Body of pancreas (tissue), 4 donors: ENCODE results near the gene OSTN. TPM values are rescaled to one million over a fixed set of nuclear protein-coding genes. Genes with fewer than 3 reads are reported as not detected.

Experiments
- ATAC-seq: fragments of 150-250 bp; one replicate; pipeline ENCODE4 v1.9.1; 2016
- DNase-seq, 4 donors: peaks; one replicate each; pipeline ENCODE4 v3.0.0-alpha.2; 2019
- H3K27ac ChIP-seq, 4 donors: fragments of 200-600 bp; sonication (generic); 1 replicate in 3 of 4; 2 replicates in 1 of 4; pipeline versions ENCODE4 v1.5.1 to v1.6.1; 2016 to 2019; ENCODE audit warnings: mild to moderate bottlenecking in 1 of 4, mixed read lengths in 1 of 4, moderate library complexity in 1 of 4
- H3K27me3 ChIP-seq, 2 donors: fragments of 200-600 bp; sonication (generic); one replicate each; pipeline ENCODE4 v1.6.0; 2016; ENCODE audit warnings: mild to moderate bottlenecking in 1 of 2
- H3K36me3 ChIP-seq, 2 donors: fragments of 200-600 bp; sonication (generic); replicated peaks in 1 of 2; 2 replicates each; pipeline ENCODE4 v1.5.1; 2016; ENCODE audit warnings: low read depth in 2 of 2; ENCODE audit not compliant: insufficient read depth in 1 of 2
- H3K4me1 ChIP-seq: fragments of 200-600 bp; sonication (generic); one replicate; pipeline ENCODE4 v1.6.0; 2016
- H3K4me3 ChIP-seq, 2 donors: fragments of 200-600 bp; sonication (generic); 1 replicate in 1 of 2; 2 replicates in 1 of 2; pipeline ENCODE4 v1.5.1; 2016 to 2019
- H3K9me3 ChIP-seq, 3 donors: fragments of 200-600 bp; sonication (generic); 1 replicate in 2 of 3; 2 replicates in 1 of 3; pipeline ENCODE4 v1.5.1; 2016
- POLR2A ChIP-seq, 3 donors: fragments of 450-650 bp; IDR thresholded peaks; one replicate each; pipeline ENCODE4 v1.6.1; 2016; ENCODE audit warnings: antibody characterized with exemption in 3 of 3, mild to moderate bottlenecking in 2 of 3
- WGBS, 2 donors: methylation state at CpG; one replicate each; pipeline ENCODE4 v1.1.5; 2017; 5-methylcytosine and 5-hydroxymethylcytosine counted together
- intact Hi-C: fragments of 100-400 bp; cut with DNase I; formaldehyde crosslinking; loops from one replicate; pipeline ENCODE4 v1.15.1; 2023
- total RNA-seq, 2 donors: library from RNA; depleted of rRNA; stranded (reverse); fragments of >200 nt; gene quantifications; one replicate each; pipeline ENCODE4 v1.1.0, GENCODE V29; 2016
- TF ChIP-seq, protein P1 (sequence below), 7 experiments: fragments of 450-650 bp in 4 of 7; fragments of 200-600 bp in 3 of 7; sonication (generic) in 3 of 7; IDR thresholded peaks; one replicate each; pipeline ENCODE4 v1.5.1; 2016 to 2019; ENCODE audit warnings: antibody characterized with exemption in 7 of 7

Gene OSTN
- total RNA-seq, 2 donors from 2014 or later: not detected

DNA sequence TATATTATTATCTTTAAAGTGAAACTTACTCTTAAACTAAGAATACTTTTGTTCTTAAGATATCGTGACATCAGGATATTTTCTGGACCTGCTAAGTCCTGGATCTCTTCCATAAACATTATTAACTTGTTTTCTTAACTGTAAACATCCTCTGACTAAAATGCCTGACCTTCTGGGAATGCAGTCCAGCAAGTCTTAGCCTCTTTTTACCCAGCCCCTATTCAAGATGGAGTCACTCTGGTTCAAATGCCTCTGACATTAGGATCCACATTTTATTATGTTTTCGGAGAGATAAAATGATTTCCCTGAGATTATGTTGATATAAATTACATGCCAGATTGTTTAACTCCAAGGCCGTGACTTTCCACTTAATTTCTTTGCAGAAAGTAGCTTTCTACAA, 37.6 kb downstream of the OSTN start:
- H3K4me3 ChIP-seq: no peak overlapping the region
- no peaks in the 10 kb centered on the region for H3K9me3 ChIP-seq
- TF ChIP-seq POLR2A (IDR thresholded peaks at IDR 0.05): no peak
- TF ChIP-seq, protein P1, sequence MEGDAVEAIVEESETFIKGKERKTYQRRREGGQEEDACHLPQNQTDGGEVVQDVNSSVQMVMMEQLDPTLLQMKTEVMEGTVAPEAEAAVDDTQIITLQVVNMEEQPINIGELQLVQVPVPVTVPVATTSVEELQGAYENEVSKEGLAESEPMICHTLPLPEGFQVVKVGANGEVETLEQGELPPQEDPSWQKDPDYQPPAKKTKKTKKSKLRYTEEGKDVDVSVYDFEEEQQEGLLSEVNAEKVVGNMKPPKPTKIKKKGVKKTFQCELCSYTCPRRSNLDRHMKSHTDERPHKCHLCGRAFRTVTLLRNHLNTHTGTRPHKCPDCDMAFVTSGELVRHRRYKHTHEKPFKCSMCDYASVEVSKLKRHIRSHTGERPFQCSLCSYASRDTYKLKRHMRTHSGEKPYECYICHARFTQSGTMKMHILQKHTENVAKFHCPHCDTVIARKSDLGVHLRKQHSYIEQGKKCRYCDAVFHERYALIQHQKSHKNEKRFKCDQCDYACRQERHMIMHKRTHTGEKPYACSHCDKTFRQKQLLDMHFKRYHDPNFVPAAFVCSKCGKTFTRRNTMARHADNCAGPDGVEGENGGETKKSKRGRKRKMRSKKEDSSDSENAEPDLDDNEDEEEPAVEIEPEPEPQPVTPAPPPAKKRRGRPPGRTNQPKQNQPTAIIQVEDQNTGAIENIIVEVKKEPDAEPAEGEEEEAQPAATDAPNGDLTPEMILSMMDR (IDR thresholded peaks at IDR 0.05): no peak
- no peak for DNase-seq
- no peaks in the 10 kb centered on the region for H3K36me3 ChIP-seq
- intact Hi-C loops: no loop called here
- ATAC-seq: no peak
- H3K27ac ChIP-seq: no peak overlapping the region
- no peaks in the 10 kb centered on the region for H3K27me3 ChIP-seq
- 57 to 72% methylated on average over 3 of the region's 3 CpGs for WGBS, 2 donors
- no peaks in the 10 kb centered on the region for H3K4me1 ChIP-seq

DNA sequence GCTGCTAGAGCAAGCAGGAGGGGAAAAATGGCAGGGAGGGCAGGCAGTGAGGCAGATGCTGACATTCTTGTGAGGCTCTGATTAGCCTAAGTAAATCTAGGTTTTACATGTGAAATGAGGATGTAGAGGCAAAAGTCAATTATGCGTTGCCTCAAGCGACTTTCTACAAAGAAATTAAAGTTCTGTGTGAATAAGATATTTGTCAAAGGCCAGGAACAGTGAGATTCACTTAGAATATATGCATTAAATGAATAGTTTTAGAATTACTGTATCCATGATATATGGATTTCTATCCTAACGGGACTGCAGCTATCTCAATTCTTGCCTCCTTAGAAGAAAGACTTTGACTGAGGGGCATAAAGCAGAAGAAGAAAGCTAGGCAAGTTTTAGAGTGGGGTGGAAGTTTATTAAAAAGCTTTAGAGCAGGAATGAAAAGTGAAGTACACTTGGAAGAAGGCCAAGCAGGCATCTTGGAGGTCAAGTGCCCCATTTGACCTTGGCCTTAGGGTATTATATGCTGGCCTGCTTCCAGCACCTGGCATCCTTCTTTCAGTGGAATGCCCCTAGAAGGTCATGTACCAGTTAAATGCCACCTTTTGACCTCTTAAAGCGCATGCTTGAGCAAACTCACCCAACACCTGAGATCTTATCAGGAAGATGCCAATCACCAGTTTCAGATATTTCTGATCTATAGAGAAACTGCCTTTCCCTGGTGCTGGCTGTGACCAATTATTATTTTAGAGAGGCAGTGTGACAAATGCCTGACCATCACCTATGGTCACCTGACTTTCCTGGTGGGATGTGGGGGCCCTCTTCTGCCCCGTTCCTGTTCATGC, 38.2 kb downstream of the OSTN start:
- H3K27ac ChIP-seq: no peak overlapping the region
- no peaks in the 10 kb centered on the region for H3K9me3 ChIP-seq
- no peaks in the 10 kb centered on the region for H3K36me3 ChIP-seq
- no peak overlapping the region for H3K4me3 ChIP-seq
- ATAC-seq (no peak), DNase-seq (no peak)
- no peaks in the 10 kb centered on the region for H3K27me3 ChIP-seq
- no peak for TF ChIP-seq POLR2A (IDR thresholded peaks at IDR 0.05)
- intact Hi-C loops: no loop called here
- 71 to 82% methylated on average over 5 of the region's 5 CpGs for WGBS, 2 donors
- no peaks in the 10 kb centered on the region for H3K4me1 ChIP-seq

DNA sequence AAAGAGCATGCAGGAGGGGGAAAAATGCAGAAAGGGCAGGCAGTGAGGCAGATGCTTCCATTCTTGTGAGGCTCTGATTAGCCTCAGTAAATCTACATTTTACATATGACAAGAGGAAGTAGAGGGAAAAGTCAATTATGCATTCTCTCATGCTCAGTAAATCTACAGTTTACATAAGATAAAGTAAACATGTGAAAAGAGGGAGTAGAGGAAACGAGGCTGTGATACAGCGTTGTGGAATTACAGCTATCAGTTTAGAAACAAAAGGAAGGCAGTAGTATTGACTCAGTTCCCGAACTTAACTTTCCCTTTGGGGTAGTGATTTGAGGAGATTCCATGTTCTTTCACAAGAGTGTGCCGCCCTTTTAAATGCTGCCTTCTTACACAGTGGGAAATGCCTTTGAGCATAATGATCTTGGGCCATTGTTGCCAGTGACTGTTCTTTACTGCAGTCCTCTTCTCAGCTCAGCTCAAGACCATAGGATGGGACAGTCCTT, 39.3 kb downstream of the OSTN start:
- Histone ChIP-seq H3K36me3 (no peaks in the 10 kb centered on the region), H3K9me3 (no peaks in the 10 kb centered on the region), H3K27ac (no peak overlapping the region), H3K27me3 (no peaks in the 10 kb centered on the region), H3K4me3 (no peak overlapping the region), H3K4me1 (no peaks in the 10 kb centered on the region)
- ATAC-seq: no peak
- TF ChIP-seq POLR2A (IDR thresholded peaks at IDR 0.05): no peak
- TF ChIP-seq, protein P1 (IDR thresholded peaks at IDR 0.05): no peak
- intact Hi-C loops: no loop called here
- DNase-seq: no peak
- WGBS, 2 donors: 30 to 46% methylated on average over 4 of the region's 4 CpGs

DNA sequence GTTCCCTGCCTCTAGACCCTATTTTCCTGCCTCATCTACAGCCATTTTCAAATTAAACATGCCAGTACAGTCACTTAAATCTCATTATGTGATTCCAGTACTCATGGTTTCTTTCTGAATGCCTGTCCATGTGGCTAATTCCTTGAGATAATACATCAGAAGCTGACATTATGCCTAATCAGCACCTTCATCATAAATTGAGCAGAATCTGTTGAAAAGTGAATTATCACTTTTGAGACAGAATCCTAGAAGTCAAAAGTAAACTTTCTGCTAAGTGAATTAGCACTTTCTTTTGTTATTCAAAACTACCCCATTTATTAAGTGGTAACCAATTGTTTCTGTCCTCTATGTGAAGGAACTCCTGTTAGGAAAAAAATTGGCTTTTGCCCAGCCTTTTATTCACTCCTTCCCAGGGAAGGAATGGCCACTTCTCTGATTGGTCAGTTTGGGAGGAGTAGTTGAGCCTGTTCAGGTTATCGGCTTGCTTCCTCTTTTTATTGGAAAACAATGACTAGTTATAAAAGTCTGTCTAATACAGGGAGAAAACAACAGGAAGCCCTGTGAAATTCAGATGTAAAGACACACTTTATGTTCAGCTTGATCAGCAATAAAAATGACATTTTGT, 40.5 kb downstream of the OSTN start:
- no peaks in the 10 kb centered on the region for H3K4me1 ChIP-seq
- no peaks in the 10 kb centered on the region for H3K9me3 ChIP-seq
- H3K27me3 ChIP-seq: no peaks in the 10 kb centered on the region
- TF ChIP-seq, protein P1 (IDR thresholded peaks at IDR 0.05): no peak
- TF ChIP-seq POLR2A (IDR thresholded peaks at IDR 0.05): no peak
- ATAC-seq (no peak), DNase-seq (no peak)
- intact Hi-C loops: no loop called here
- no peaks in the 10 kb centered on the region for H3K36me3 ChIP-seq
- WGBS, 2 donors: 20 to 35% methylated on average over 1 of the region's 1 CpG
- no peak overlapping the region for H3K4me3 ChIP-seq
- no peak overlapping the region for H3K27ac ChIP-seq

DNA sequence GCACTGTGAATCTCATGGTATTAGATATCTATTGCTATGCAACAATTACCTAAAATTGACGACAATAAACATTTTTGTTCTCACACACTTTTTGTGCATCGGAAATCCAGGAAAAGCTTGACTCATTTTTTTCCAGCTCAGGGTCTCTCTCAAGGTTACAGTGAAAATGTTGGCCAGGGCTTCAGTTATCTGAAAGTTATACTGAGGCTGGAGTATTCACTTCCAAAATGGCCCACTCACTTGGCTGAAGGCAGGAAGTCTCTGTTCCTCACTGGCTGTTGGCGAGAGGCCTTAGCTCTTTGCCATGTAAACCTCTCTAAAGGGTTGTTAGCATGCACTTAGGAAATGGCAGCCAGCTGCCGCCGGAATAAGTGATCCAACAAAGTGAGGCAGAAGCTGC, 41.4 kb downstream of the OSTN start:
- no peak overlapping the region for H3K4me3 ChIP-seq

More for the DNA sequence above, 41.4 kb downstream of the OSTN start:
- 77 to 86% methylated on average over 5 of the region's 5 CpGs for WGBS, 2 donors
- Histone ChIP-seq H3K36me3 (no peaks in the 10 kb centered on the region), H3K9me3 (no peaks in the 10 kb centered on the region), H3K27ac (no peak overlapping the region), H3K27me3 (no peaks in the 10 kb centered on the region), H3K4me1 (no peaks in the 10 kb centered on the region)
- DNase-seq: no peak
- no peak for ATAC-seq
- no peak for TF ChIP-seq POLR2A (IDR thresholded peaks at IDR 0.05)
- TF ChIP-seq, protein P1 (IDR thresholded peaks at IDR 0.05): no peak
- intact Hi-C loops: no loop called here
